ENCODE results near the gene COMMD9. TPM values are rescaled to one million over a fixed set of nuclear protein-coding genes. Genes with fewer than 3 reads are reported as not detected.

COMMD9 gene
- total and polyA plus RNA-seq, 4 donors, result 22.9 to 50.8 (median 28.3) TPM

GRCh38 chr11:36227044-36227443, 62.2 kb downstream of the COMMD9 start:
- DNase-seq (ENCODE audit: low spot score), result no peak
- Histone ChIP-seq H3K9ac (ENCODE audit: low read depth in 1 of 2, low read length in 2 of 2) (no peak overlapping the region), H3K27ac (ENCODE audit: low read depth in 1 of 2, low read length in 2 of 2) (no peak overlapping the region), H3K36me3 (ENCODE audit: control insufficient read depth in 4 of 4, insufficient read depth in 3 of 4, low read depth in 1 of 4, low read length in 3 of 4) (no peaks in the 10 kb centered on the region), H3K4me1 (ENCODE audit: control insufficient read depth in 4 of 4, insufficient read depth in 4 of 4, low read length in 3 of 4) (no peaks in the 10 kb centered on the region), H3K9me3 (ENCODE audit: control insufficient read depth in 4 of 4, low read length in 3 of 4) (no peaks in the 10 kb centered on the region), H3K4me3 (ENCODE audit: low read depth in 1 of 3, low read length in 3 of 3) (no peak overlapping the region), H3K27me3 (ENCODE audit: control insufficient read depth in 4 of 4, insufficient read depth in 4 of 4, low read length in 3 of 4) (no peaks in the 10 kb centered on the region)
- TF ChIP-seq JUND (IDR thresholded peaks at IDR 0.05), result no peak
- TF ChIP-seq HNF4G (IDR thresholded peaks at IDR 0.05), result no peak
- no peak for TF ChIP-seq ATF3 (IDR thresholded peaks at IDR 0.05)
- TF ChIP-seq, protein P1, sequence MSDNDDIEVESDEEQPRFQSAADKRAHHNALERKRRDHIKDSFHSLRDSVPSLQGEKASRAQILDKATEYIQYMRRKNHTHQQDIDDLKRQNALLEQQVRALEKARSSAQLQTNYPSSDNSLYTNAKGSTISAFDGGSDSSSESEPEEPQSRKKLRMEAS (IDR thresholded peaks at IDR 0.05), result no peak
- TF ChIP-seq YY1 (IDR thresholded peaks at IDR 0.05), result no peak
- no peak for TF ChIP-seq RAD21 (IDR thresholded peaks at IDR 0.05)
- TF ChIP-seq RXRA (IDR thresholded peaks at IDR 0.05), result no peak
- TF ChIP-seq FOXA1 (IDR thresholded peaks at IDR 0.05), result no peak
- no peak for TF ChIP-seq EGR1 (IDR thresholded peaks at IDR 0.05; ENCODE audit: low read depth in 2 of 2)
- TF ChIP-seq NR2F2 (IDR thresholded peaks at IDR 0.05), result no peak
- TF ChIP-seq, protein P2, sequence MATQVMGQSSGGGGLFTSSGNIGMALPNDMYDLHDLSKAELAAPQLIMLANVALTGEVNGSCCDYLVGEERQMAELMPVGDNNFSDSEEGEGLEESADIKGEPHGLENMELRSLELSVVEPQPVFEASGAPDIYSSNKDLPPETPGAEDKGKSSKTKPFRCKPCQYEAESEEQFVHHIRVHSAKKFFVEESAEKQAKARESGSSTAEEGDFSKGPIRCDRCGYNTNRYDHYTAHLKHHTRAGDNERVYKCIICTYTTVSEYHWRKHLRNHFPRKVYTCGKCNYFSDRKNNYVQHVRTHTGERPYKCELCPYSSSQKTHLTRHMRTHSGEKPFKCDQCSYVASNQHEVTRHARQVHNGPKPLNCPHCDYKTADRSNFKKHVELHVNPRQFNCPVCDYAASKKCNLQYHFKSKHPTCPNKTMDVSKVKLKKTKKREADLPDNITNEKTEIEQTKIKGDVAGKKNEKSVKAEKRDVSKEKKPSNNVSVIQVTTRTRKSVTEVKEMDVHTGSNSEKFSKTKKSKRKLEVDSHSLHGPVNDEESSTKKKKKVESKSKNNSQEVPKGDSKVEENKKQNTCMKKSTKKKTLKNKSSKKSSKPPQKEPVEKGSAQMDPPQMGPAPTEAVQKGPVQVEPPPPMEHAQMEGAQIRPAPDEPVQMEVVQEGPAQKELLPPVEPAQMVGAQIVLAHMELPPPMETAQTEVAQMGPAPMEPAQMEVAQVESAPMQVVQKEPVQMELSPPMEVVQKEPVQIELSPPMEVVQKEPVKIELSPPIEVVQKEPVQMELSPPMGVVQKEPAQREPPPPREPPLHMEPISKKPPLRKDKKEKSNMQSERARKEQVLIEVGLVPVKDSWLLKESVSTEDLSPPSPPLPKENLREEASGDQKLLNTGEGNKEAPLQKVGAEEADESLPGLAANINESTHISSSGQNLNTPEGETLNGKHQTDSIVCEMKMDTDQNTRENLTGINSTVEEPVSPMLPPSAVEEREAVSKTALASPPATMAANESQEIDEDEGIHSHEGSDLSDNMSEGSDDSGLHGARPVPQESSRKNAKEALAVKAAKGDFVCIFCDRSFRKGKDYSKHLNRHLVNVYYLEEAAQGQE (IDR thresholded peaks at IDR 0.05), result no peak
- TF ChIP-seq TAF1 (conservative IDR thresholded peaks at IDR 0.05), result no peak
- TF ChIP-seq SP1 (IDR thresholded peaks at IDR 0.05), result no peak
- TF ChIP-seq GABPA (IDR thresholded peaks at IDR 0.05 in 1 of 2, conservative IDR thresholded peaks at IDR 0.05 in 1 of 2), result no peak
- TF ChIP-seq ZBTB33 (IDR thresholded peaks at IDR 0.05), result no peak
- TF ChIP-seq, protein P3, sequence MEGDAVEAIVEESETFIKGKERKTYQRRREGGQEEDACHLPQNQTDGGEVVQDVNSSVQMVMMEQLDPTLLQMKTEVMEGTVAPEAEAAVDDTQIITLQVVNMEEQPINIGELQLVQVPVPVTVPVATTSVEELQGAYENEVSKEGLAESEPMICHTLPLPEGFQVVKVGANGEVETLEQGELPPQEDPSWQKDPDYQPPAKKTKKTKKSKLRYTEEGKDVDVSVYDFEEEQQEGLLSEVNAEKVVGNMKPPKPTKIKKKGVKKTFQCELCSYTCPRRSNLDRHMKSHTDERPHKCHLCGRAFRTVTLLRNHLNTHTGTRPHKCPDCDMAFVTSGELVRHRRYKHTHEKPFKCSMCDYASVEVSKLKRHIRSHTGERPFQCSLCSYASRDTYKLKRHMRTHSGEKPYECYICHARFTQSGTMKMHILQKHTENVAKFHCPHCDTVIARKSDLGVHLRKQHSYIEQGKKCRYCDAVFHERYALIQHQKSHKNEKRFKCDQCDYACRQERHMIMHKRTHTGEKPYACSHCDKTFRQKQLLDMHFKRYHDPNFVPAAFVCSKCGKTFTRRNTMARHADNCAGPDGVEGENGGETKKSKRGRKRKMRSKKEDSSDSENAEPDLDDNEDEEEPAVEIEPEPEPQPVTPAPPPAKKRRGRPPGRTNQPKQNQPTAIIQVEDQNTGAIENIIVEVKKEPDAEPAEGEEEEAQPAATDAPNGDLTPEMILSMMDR (IDR thresholded peaks at IDR 0.05; ENCODE audit: low read depth, low read length, missing input control), result no peak
- no peak for TF ChIP-seq HNF4A (conservative IDR thresholded peaks at IDR 0.05)
- no peak for TF ChIP-seq FOXA2 (IDR thresholded peaks at IDR 0.05)
- WGBS, result 96% methylated on average over 15 of the region's 15 CpGs
